HCT116 (cell line): ENCODE data around the gene CNTNAP2. TPM values are rescaled to one million over a fixed set of nuclear protein-coding genes. Genes with fewer than 3 reads are reported as not detected.

Experiments
- ATAC-seq: fragments of 200-7000 bp; cut with Tn5 transposase; 2 replicates; pipeline ENCODE4 v1.9.1; 2020; ENCODE audit warnings: mild to moderate bottlenecking, moderate library complexity
- BruUV-seq: library from RNA; stranded (reverse); fragments of 400-500 nt; replicated peaks from 2 replicates; lab custom pipeline; 2021; lab: Mats Ljungman, UMichigan
- CTCF ChIA-PET: fragments of 300-600 bp; sonication (Branson Sonifier 250); formaldehyde crosslinking; loops from one replicate; lab custom pipeline; 2021; ENCODE audit warnings: antibody characterized with exemption; lab: Charles Lee
- POLR2A ChIA-PET: fragments of 300-600, 350-600 bp; sonication (Branson Sonifier 250); formaldehyde crosslinking; loops from one replicate; lab custom pipeline; 2021; ENCODE audit warnings: antibody characterized with exemption; lab: Charles Lee
- RAD21 ChIA-PET, 2 experiments: fragments of 300-600 bp; sonication (Branson Sonifier 250); formaldehyde crosslinking; loops; one replicate each; lab custom pipeline; 2023; ENCODE audit warnings: low total read pairs in 2 of 2; ENCODE audit not compliant: uncharacterized antibody in 2 of 2, unreplicated experiment in 2 of 2, low non-redundant PET in 1 of 2; lab: Charles Lee
- DNase-seq: peaks from one replicate; pipeline ENCODE4 v3.0.0-alpha.2; 2010; ENCODE audit warnings: low read depth, low spot score
- H2AFZ ChIP-seq: fragments of 200-600 bp; shearing (Covaris generic), sonication (generic); 2 replicates; pipeline ENCODE4 v1.6.1; 2017; ENCODE audit warnings: low read depth, mixed run types, mixed read lengths, antibody characterized with exemption, low read length; ENCODE audit not compliant: poor library complexity, severe bottlenecking
- H3K27ac ChIP-seq: 2 replicates; pipeline ENCODE4 v1.5.1; 2012; ENCODE audit warnings: low read depth, low read length
- H3K27me3 ChIP-seq: fragments of 200-600 bp; sonication (generic); 2 replicates; pipeline ENCODE4 v1.6.1; 2016; ENCODE audit warnings: mixed run types, low read length, mixed read lengths; ENCODE audit not compliant: insufficient read depth
- H3K36me3 ChIP-seq, 2 experiments: fragments of 200-500 bp in 1 of 2; fragments of 200-600 bp in 1 of 2; sonication (Bioruptor generic) in 1 of 2; sonication (generic) in 1 of 2; 2 replicates each; pipeline versions ENCODE4 v1.5.1 to v1.6.1; 2014 to 2016; ENCODE audit warnings: low read length in 2 of 2, inconsistent platforms in 1 of 2, mixed read lengths in 1 of 2, mixed run types in 1 of 2; ENCODE audit not compliant: insufficient read depth in 2 of 2, control insufficient read depth in 1 of 2
- H3K4me1 ChIP-seq, 2 experiments: fragments of 200-600 bp in 1 of 2; sonication (generic) in 1 of 2; 2 replicates each; pipeline versions ENCODE4 v1.5.1 to v1.6.1; 2012 to 2017; ENCODE audit warnings: low read length in 2 of 2, inconsistent platforms in 1 of 2, mild to moderate bottlenecking in 1 of 2, mixed read lengths in 1 of 2, mixed run types in 1 of 2, moderate library complexity in 1 of 2; ENCODE audit not compliant: insufficient read depth in 2 of 2, control insufficient read depth in 1 of 2
- H3K4me2 ChIP-seq: fragments of 200-600 bp; sonication (generic); 2 replicates; pipeline ENCODE4 v1.6.1; 2017; ENCODE audit warnings: mixed run types, low read length, mixed read lengths
- H3K4me3 ChIP-seq, 2 experiments: fragments of 200-600 bp in 1 of 2; sonication (generic) in 1 of 2; replicated peaks in 1 of 2; 2 replicates each; pipeline ENCODE4 v1.5.1; 2011 to 2016; ENCODE audit warnings: low read length in 2 of 2, control low read depth in 1 of 2, low read depth in 1 of 2, mild to moderate bottlenecking in 1 of 2, mixed read lengths in 1 of 2, mixed run types in 1 of 2
- H3K79me2 ChIP-seq: fragments of 200-600 bp; sonication (generic); 2 replicates; pipeline ENCODE4 v1.6.1; 2017; ENCODE audit warnings: mild to moderate bottlenecking, mixed run types, low read length, moderate library complexity, mixed read lengths; ENCODE audit not compliant: insufficient read depth
- H3K9ac ChIP-seq: fragments of 200-600 bp; sonication (generic); 2 replicates; pipeline ENCODE4 v1.6.1; 2016; ENCODE audit warnings: low read length, mixed read lengths
- H3K9me2 ChIP-seq: fragments of 200-600 bp; sonication (generic), shearing (Covaris generic); 2 replicates; pipeline ENCODE4 v1.6.1; 2017; ENCODE audit warnings: mixed run types, mild to moderate bottlenecking, moderate library complexity; ENCODE audit not compliant: insufficient read depth
- H3K9me3 ChIP-seq, 2 experiments: fragments of 200-500 bp in 1 of 2; fragments of 200-600 bp in 1 of 2; sonication (Bioruptor generic) in 1 of 2; sonication (generic) in 1 of 2; 2 replicates each; pipeline ENCODE4 v1.6.1; 2014 to 2017; ENCODE audit warnings: low read length in 2 of 2, mixed read lengths in 2 of 2, inconsistent platforms in 1 of 2, low read depth in 1 of 2, mild to moderate bottlenecking in 1 of 2, mixed run types in 1 of 2, moderate library complexity in 1 of 2; ENCODE audit not compliant: control insufficient read depth in 1 of 2, insufficient read depth in 1 of 2
- H4K20me1 ChIP-seq: fragments of 200-600 bp; sonication (generic), shearing (Covaris generic); 2 replicates; pipeline ENCODE4 v1.6.1; 2017; ENCODE audit warnings: mixed run types, mild to moderate bottlenecking, moderate library complexity; ENCODE audit not compliant: insufficient read depth
- CTCF ChIP-seq, 3 experiments: fragments of 200-600 bp in 1 of 3; sonication (generic) in 1 of 3; IDR thresholded peaks in 2 of 3; conservative IDR thresholded peaks in 1 of 3; 2 replicates each; pipeline ENCODE4 v1.5.1; 2012 to 2017; ENCODE audit warnings: low read depth in 2 of 3, low read length in 2 of 3, antibody characterized with exemption in 1 of 3, borderline replicate concordance in 1 of 3, control low read depth in 1 of 3, mild to moderate bottlenecking in 1 of 3, mixed read lengths in 1 of 3, mixed run types in 1 of 3, moderate library complexity in 1 of 3; ENCODE audit not compliant: insufficient read depth in 1 of 3
- ELF1 ChIP-seq: IDR thresholded peaks from 2 replicates; pipeline ENCODE4 v1.6.1; 2012; ENCODE audit warnings: low read depth, borderline replicate concordance
- EZH2phosphoT487 ChIP-seq: fragments of 200-600 bp; IDR thresholded peaks from 2 replicates; pipeline ENCODE4 v1.6.1; 2018; ENCODE audit warnings: antibody characterized with exemption, borderline replicate concordance
- FOSL1 ChIP-seq: IDR thresholded peaks from 2 replicates; pipeline ENCODE4 v1.6.1; 2012; ENCODE audit warnings: low read depth
- JUND ChIP-seq: IDR thresholded peaks from 2 replicates; pipeline ENCODE4 v1.6.1; 2012
- MAX ChIP-seq: IDR thresholded peaks from 2 replicates; pipeline ENCODE4 v1.6.1; 2012
- POLR2AphosphoS5 ChIP-seq: IDR thresholded peaks from 2 replicates; pipeline ENCODE4 v1.6.1; 2011; ENCODE audit warnings: mild to moderate bottlenecking, low read depth, low read length, moderate library complexity
- RAD21 ChIP-seq: IDR thresholded peaks from 2 replicates; pipeline ENCODE4 v1.6.1; 2012; ENCODE audit warnings: low read depth, mild to moderate bottlenecking
- SP1 ChIP-seq: IDR thresholded peaks from 2 replicates; pipeline ENCODE4 v1.6.1; 2012; ENCODE audit warnings: low read depth
- TCF7L2 ChIP-seq: IDR thresholded peaks from 2 replicates; pipeline ENCODE4 v1.7.0; 2011; ENCODE audit warnings: borderline replicate concordance, inconsistent platforms; ENCODE audit not compliant: insufficient read depth, insufficient read length; ENCODE audit errors: extremely low read depth
- YY1 ChIP-seq: IDR thresholded peaks from 2 replicates; pipeline ENCODE4 v1.6.1; 2011; ENCODE audit warnings: low read length, low read depth, moderate library complexity, mild to moderate bottlenecking; ENCODE audit not compliant: insufficient replicate concordance; ENCODE audit errors: extremely low read depth
- ZBTB33 ChIP-seq: IDR thresholded peaks from 2 replicates; pipeline ENCODE4 v1.6.1; 2011; ENCODE audit warnings: mild to moderate bottlenecking, low read length, moderate library complexity; ENCODE audit not compliant: insufficient replicate concordance; ENCODE audit errors: extremely low read depth
- ZNF274 ChIP-seq: fragments of 200-500 bp; sonication (Bioruptor generic); IDR thresholded peaks from 2 replicates; pipeline ENCODE4 v1.6.1; 2014; ENCODE audit warnings: mild to moderate bottlenecking, low read depth, low read length, inconsistent platforms
- intact Hi-C: fragments of 100-400 bp; cut with micrococcal nuclease; formaldehyde crosslinking; loops from 2 replicates; pipeline ENCODE4 v1.10.0; 2022
- total RNA-seq: library from RNA; stranded (reverse); gene quantifications from one replicate; pipeline ENCODE4 v1.2.1, GENCODE V29; 2021; ENCODE audit not compliant: unreplicated experiment
- TF ChIP-seq, protein P1 (sequence below): IDR thresholded peaks from 2 replicates; pipeline ENCODE4 v1.6.1; 2012; ENCODE audit warnings: low read depth

Gene CNTNAP2
- total RNA-seq, 1 experiment from 2014 or later: 0.37 TPM

DNA sequence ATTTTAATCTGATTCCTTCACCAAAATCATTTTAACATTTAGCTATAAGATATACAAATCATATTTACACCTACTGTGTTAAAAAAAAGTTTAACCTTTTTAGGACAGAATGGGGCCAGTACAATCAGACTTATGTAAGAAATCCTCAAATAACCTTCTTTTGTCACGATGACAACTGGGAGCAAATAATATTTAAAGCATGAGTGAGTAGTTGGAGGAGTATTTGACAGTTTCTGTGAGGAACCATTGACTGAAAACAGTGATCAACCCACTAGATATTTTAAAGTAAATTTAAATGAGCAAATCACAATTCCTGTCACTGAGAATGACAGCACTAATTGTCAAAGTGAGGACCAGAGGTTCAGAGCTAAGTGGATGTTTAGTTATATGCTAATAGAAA, 289.1 kb downstream of the CNTNAP2 start (continued):
- TF ChIP-seq ZBTB33 (no peak), SP1 (no peak), FOSL1 (no peak)
- TF ChIP-seq, protein P1, sequence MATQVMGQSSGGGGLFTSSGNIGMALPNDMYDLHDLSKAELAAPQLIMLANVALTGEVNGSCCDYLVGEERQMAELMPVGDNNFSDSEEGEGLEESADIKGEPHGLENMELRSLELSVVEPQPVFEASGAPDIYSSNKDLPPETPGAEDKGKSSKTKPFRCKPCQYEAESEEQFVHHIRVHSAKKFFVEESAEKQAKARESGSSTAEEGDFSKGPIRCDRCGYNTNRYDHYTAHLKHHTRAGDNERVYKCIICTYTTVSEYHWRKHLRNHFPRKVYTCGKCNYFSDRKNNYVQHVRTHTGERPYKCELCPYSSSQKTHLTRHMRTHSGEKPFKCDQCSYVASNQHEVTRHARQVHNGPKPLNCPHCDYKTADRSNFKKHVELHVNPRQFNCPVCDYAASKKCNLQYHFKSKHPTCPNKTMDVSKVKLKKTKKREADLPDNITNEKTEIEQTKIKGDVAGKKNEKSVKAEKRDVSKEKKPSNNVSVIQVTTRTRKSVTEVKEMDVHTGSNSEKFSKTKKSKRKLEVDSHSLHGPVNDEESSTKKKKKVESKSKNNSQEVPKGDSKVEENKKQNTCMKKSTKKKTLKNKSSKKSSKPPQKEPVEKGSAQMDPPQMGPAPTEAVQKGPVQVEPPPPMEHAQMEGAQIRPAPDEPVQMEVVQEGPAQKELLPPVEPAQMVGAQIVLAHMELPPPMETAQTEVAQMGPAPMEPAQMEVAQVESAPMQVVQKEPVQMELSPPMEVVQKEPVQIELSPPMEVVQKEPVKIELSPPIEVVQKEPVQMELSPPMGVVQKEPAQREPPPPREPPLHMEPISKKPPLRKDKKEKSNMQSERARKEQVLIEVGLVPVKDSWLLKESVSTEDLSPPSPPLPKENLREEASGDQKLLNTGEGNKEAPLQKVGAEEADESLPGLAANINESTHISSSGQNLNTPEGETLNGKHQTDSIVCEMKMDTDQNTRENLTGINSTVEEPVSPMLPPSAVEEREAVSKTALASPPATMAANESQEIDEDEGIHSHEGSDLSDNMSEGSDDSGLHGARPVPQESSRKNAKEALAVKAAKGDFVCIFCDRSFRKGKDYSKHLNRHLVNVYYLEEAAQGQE: no peak

GRCh38 chr7:146411975-146412374, 295.4 kb downstream of the CNTNAP2 start:
- Histone ChIP-seq H3K4me3 (no peak overlapping the region), H3K4me2 (no peak overlapping the region), H2AFZ (no peak overlapping the region), H3K36me3 (no peaks in the 10 kb centered on the region), H3K79me2 (no peaks in the 10 kb centered on the region), H3K9me2 (no peaks in the 10 kb centered on the region), H3K4me1 (no peaks in the 10 kb centered on the region), H3K27me3 (no peaks in the 10 kb centered on the region), H3K27ac (no peak overlapping the region), H3K9ac (no peak overlapping the region), H3K9me3 (peaks cover under 1 to 24% of the 10 kb centered on the region in 2 experiments; a peak in 2 of 4 replicates), H4K20me1 (no peaks in the 10 kb centered on the region)
- BruUV-seq: no TSS peak
- POLR2A ChIA-PET: no interaction called here
- ATAC-seq (no peak), DNase-seq (no peak)
- RAD21 ChIA-PET: no interaction called here
- CTCF ChIA-PET: no interaction called here
- intact Hi-C loops: no loop called here
- TF ChIP-seq MAX (no peak), POLR2AphosphoS5 (no peak), ZBTB33 (no peak), ZNF274 (no peak), RAD21 (no peak), ELF1 (no peak), JUND (no peak), SP1 (no peak), TCF7L2 (no peak), YY1 (no peak), EZH2phosphoT487 (no peak), CTCF (IDR thresholded peaks at IDR 0.05 in 2 of 3, conservative IDR thresholded peaks at IDR 0.05 in 1 of 3; ENCODE audit: borderline replicate concordance in 1 of 3, insufficient read depth in 1 of 3, low read depth in 2 of 3, low read length in 2 of 3) (no peak)
